ENCODE results near the gene RASGEF1C. TPM values are rescaled to one million over a fixed set of nuclear protein-coding genes. Genes with fewer than 3 reads are reported as not detected.
A peak's percentile ranks its signal among the peaks of the same experiment; 100 is the strongest.

Gene RASGEF1C
- total and polyA plus RNA-seq, 2 of the 13 experiments (the other 11 are each of a cell fraction or from before 2014, with no cell fraction given), result not detected

- DNase-seq (ENCODE audit: low spot score), result peak; percentile 73
- H3K36me3 ChIP-seq (replicated peaks in 1 of 2; ENCODE audit: control insufficient read depth in 1 of 2, insufficient read depth in 2 of 2, low read length in 2 of 2), result no peaks in the 10 kb centered on the region
- CTCF ChIA-PET (ENCODE audit: low intra/inter-chr PET ratio, low total read pairs), result interaction anchor here (0.6 kb wide), 1 partner anchor 36 kb away, joined by 3 read pairs; no protein-coding TSS in a partner anchor
- H3K9ac ChIP-seq (ENCODE audit: insufficient read depth, low read depth, low read length), result no peak overlapping the region
- in situ Hi-C loops (cut with HindIII; ENCODE audit: extremely low pct_ligation_motif_present, low pct_unique_long_range_greater_than_20kb), result no loop called here
- BruUV-seq (replicated peaks), result no TSS peak
- intact Hi-C loops (cut with micrococcal nuclease; ENCODE audit: unreplicated experiment), result no loop called here
- ATAC-seq, result peak; percentile 59
- H3K79me2 ChIP-seq (ENCODE audit: insufficient read depth, low read length), result no peaks in the 10 kb centered on the region
- POLR2A ChIA-PET, result interaction anchor here (0.6 kb wide), 1 partner anchor 120 kb away, joined by 4 read pairs; no protein-coding TSS in a partner anchor
- H3K27me3 ChIP-seq (ENCODE audit: control insufficient read depth in 1 of 2, insufficient read depth in 2 of 2, low read length in 2 of 2), result peaks cover 0 to 30% of the 10 kb centered on the region in 2 experiments; a peak in 4 of 5 replicates
- peak overlapping the region; percentile 41 for H3K4me2 ChIP-seq (ENCODE audit: low read depth, low read length)
- peaks cover 30% of the 10 kb centered on the region for H3K4me1 ChIP-seq (ENCODE audit: insufficient read depth, low read length)
- no peak overlapping the region for H3K27ac ChIP-seq (ENCODE audit: extremely low read length, insufficient read depth, low read length)
- H3K9me3 ChIP-seq (ENCODE audit: low read length), result no peaks in the 10 kb centered on the region
- H4K20me1 ChIP-seq (ENCODE audit: insufficient read depth, low read length), result no peaks in the 10 kb centered on the region
- no peak overlapping the region for H2AFZ ChIP-seq (ENCODE audit: low read length)
- WGBS (ENCODE audit: low lambda C conversion rate), result 27% methylated on average over 6 of the region's 11 CpGs
- FAIRE-seq, result no peak
- H3K4me3 ChIP-seq (replicated peaks in 1 of 3; ENCODE audit: insufficient read depth in 1 of 3, low read depth in 2 of 3, low read length in 3 of 3), result no peak overlapping the region; a peak in 1 of 6 replicates
- TF ChIP-seq ZNF414 (CRISPR knock-in tag; IDR thresholded peaks at IDR 0.05) (no peak), ZSCAN31 (CRISPR knock-in tag; IDR thresholded peaks at IDR 0.05; ENCODE audit: low read depth) (no peak), ZFX (CRISPR knock-in tag; IDR thresholded peaks at IDR 0.05; ENCODE audit: low read depth) (peak; percentile 67; the same call in 1 of the 2 replicates), LCORL (IDR thresholded peaks at IDR 0.05) (0 out of 2 replicates have a peak, but pooled peaks have one; percentile 38), LCORL (CRISPR knock-in tag; IDR thresholded peaks at IDR 0.05) (peak; percentile 71), ZNF724P (CRISPR knock-in tag; IDR thresholded peaks at IDR 0.05; ENCODE audit: borderline replicate concordance) (no peak), ARID5B (CRISPR knock-in tag; IDR thresholded peaks at IDR 0.05) (0 out of 2 replicates have a peak, but pooled peaks have one; percentile 7), DMAP1 (CRISPR knock-in tag; IDR thresholded peaks at IDR 0.05) (no peak), FOXA1 (IDR thresholded peaks at IDR 0.05) (no peak), FOXA1 (CRISPR knock-in tag; IDR thresholded peaks at IDR 0.05) (peak; percentile 90), HNRNPL (IDR thresholded peaks at IDR 0.05; ENCODE audit: low read depth, low read length) (peak; percentile 44; the same call in 1 of the 2 replicates), AHR (CRISPR knock-in tag; IDR thresholded peaks at IDR 0.05) (no peak), MED13 (CRISPR knock-in tag; IDR thresholded peaks at IDR 0.05) (no peak), ZSCAN29 (CRISPR knock-in tag; conservative IDR thresholded peaks at IDR 0.05) (0 out of 2 replicates have a peak, but pooled peaks have one; percentile 43), EZH2 (conservative IDR thresholded peaks at IDR 0.05; ENCODE audit: low read depth, low read length) (no peak), RBFOX2 (IDR thresholded peaks at IDR 0.05; ENCODE audit: low read depth, low read length) (no peak), ZFP1 (CRISPR knock-in tag; IDR thresholded peaks at IDR 0.05) (no peak), NCOR1 (IDR thresholded peaks at IDR 0.05; ENCODE audit: borderline replicate concordance, low read length) (no peak), SAP130 (CRISPR knock-in tag; IDR thresholded peaks at IDR 0.05; ENCODE audit: low read depth) (0 out of 2 replicates have a peak, but pooled peaks have one; percentile 36), ZSCAN22 (CRISPR knock-in tag; IDR thresholded peaks at IDR 0.05) (no peak), HDAC1 (CRISPR knock-in tag; IDR thresholded peaks at IDR 0.05) (0 out of 2 replicates have a peak, but pooled peaks have one; percentile 15)
- TF ChIP-seq, protein P1, sequence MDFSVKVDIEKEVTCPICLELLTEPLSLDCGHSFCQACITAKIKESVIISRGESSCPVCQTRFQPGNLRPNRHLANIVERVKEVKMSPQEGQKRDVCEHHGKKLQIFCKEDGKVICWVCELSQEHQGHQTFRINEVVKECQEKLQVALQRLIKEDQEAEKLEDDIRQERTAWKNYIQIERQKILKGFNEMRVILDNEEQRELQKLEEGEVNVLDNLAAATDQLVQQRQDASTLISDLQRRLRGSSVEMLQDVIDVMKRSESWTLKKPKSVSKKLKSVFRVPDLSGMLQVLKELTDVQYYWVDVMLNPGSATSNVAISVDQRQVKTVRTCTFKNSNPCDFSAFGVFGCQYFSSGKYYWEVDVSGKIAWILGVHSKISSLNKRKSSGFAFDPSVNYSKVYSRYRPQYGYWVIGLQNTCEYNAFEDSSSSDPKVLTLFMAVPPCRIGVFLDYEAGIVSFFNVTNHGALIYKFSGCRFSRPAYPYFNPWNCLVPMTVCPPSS (IDR thresholded peaks at IDR 0.05), result no peak
Observed at GRCh38 chr5:180172447-180173197, 36.4 kb downstream of the RASGEF1C start.
